ENCODE data around the gene SUMO2.

DNA sequence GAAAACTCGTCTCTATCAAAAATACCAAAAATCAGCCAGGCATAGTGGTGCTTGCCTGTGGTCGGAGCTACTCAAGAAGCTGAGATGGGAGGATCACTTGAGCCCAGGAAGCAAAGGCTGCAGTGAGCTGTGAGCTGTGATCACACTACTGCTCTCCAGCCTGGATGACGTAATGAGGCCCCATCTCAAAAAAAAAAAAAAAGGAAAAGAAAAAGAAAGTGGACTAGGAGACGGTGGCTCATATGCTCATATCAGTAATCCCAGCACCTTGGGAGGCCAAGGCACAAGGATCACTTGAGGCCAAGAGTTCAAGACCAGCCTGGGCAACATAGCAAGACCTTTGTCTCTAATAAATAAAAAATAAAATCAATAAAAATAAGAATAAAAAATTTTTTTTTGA, 8.8 kb upstream of the SUMO2 start:
- TF ChIP-seq, protein P1, sequence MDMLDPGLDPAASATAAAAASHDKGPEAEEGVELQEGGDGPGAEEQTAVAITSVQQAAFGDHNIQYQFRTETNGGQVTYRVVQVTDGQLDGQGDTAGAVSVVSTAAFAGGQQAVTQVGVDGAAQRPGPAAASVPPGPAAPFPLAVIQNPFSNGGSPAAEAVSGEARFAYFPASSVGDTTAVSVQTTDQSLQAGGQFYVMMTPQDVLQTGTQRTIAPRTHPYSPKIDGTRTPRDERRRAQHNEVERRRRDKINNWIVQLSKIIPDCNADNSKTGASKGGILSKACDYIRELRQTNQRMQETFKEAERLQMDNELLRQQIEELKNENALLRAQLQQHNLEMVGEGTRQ (IDR thresholded peaks at IDR 0.05; ENCODE audit: low read depth, low read length): no peak
- no peak for TF ChIP-seq POLR2A (IDR thresholded peaks at IDR 0.05; ENCODE audit: low read depth, low read length)

Measured in IMR-90 (cell line).